Gastrocnemius medialis (tissue), 4 donors: Measurements from ENCODE around the gene TXNDC5. TPM values are rescaled to one million over a fixed set of nuclear protein-coding genes. Genes with fewer than 3 reads are reported as not detected.

ENCODE experiments used
- ATAC-seq, 2 donors: fragments of 150-250 bp; one replicate each; pipeline ENCODE4 v1.9.1; 2016
- DNase-seq, 2 donors: peaks; one replicate each; pipeline ENCODE4 v3.0.0-alpha.2; 2019
- H3K27ac ChIP-seq, 4 donors: fragments of 200-600 bp; sonication (generic); 1 replicate in 1 of 4; 2 replicates in 3 of 4; pipeline ENCODE4 v1.5.1; 2016 to 2018; ENCODE audit warnings: mild to moderate bottlenecking in 2 of 4, moderate library complexity in 1 of 4
- H3K27me3 ChIP-seq, 3 donors: fragments of 200-600 bp; sonication (generic) in 2 of 3; 1 replicate in 1 of 3; 2 replicates in 2 of 3; pipeline versions ENCODE4 v1.5.1 to v1.6.0; 2016 to 2019; ENCODE audit warnings: mild to moderate bottlenecking in 1 of 3, moderate library complexity in 1 of 3
- H3K36me3 ChIP-seq, 2 donors: fragments of 200-600 bp; sonication (generic) in 1 of 2; one replicate each; pipeline ENCODE4 v1.5.1; 2017 to 2018
- H3K4me1 ChIP-seq, 2 donors: fragments of 200-600 bp; sonication (generic) in 1 of 2; one replicate each; pipeline ENCODE4 v1.5.1; 2016 to 2017; ENCODE audit warnings: mild to moderate bottlenecking in 2 of 2
- H3K4me3 ChIP-seq, 4 donors: fragments of 200-600 bp; sonication (generic) in 3 of 4; 1 replicate in 1 of 4; 2 replicates in 3 of 4; pipeline ENCODE4 v1.5.1; 2016 to 2019; ENCODE audit warnings: mild to moderate bottlenecking in 2 of 4
- H3K9me3 ChIP-seq, 3 donors: fragments of 200-600 bp; sonication (generic) in 2 of 3; 1 replicate in 1 of 3; 2 replicates in 2 of 3; pipeline ENCODE4 v1.5.1; 2016 to 2019
- POLR2A ChIP-seq, 2 donors: fragments of 450-650 bp; IDR thresholded peaks; one replicate each; pipeline ENCODE4 v1.6.1; 2017; ENCODE audit warnings: antibody characterized with exemption in 2 of 2, mild to moderate bottlenecking in 2 of 2, moderate library complexity in 2 of 2
- in situ Hi-C, 4 donors: fragments of 200-750 bp; cut with MboI; loops; one replicate each; pipeline versions ENCODE4 v1.15.0 to v1.8.0; 2017; ENCODE audit warnings: low sequenced_read_pairs in 4 of 4
- intact Hi-C: fragments of 100-400 bp; cut with DNase I; formaldehyde crosslinking; loops from one replicate; pipeline ENCODE4 v1.15.1; 2023; ENCODE audit warnings: low total_unique reads
- total RNA-seq, 4 donors: library from RNA; depleted of rRNA; stranded (reverse); fragments of >200 nt; gene quantifications; one replicate each; pipeline versions ENCODE4 v1.1.0 to v1.2.3, GENCODE V29; 2016
- TF ChIP-seq, protein P1 (sequence below), 5 experiments: fragments of 450-650 bp in 3 of 5; fragments of 200-600 bp in 2 of 5; sonication (generic) in 2 of 5; IDR thresholded peaks in 4 of 5; conservative IDR thresholded peaks in 1 of 5; 1 replicate in 4 of 5; 2 replicates in 1 of 5; pipeline ENCODE4 v1.5.1; 2016 to 2019; ENCODE audit warnings: antibody characterized with exemption in 5 of 5, mild to moderate bottlenecking in 3 of 5, moderate library complexity in 3 of 5

Gene TXNDC5
- total RNA-seq, 4 donors from 2014 or later: 29.9 to 43.3 (median 38.8) TPM

DNA sequence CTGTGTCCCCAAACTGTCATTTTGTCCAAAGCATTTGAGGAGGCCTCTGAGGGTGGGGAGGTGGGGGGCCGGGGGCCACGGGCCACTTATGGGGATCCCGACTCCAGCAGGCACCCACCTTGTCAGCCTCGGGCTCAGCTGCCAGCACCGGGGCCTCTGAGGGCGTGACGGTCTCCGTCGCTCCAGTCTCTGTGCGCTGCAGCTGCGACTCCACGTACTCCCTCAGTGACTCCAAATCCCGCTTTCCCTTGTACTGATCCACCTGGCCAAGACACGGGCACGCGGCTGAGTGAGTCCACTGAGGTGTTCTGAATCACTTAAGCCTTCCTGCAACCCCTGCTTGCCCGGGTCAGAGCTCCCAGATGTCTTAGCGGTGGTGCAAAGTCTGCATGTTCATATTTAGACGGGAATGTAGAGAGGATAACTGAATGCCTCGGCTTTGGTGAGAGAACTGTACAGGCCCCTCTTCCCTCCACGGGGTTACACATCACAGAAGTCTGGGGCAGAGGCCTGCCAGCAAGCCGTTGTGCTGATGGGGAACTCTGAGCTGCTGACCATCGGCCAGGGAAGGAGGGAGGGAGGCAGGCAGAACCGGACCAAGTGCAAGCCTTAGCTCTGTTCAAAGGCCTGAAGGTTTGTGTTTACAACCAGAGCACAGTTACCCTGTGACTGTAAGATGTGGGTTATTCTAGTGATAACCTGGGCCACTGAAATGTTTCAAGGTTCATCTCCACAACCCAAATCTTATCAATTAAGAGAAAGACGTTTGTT lies 21.8 kb downstream of the TXNDC5 start:
- H3K27me3 ChIP-seq: no peaks in the 10 kb centered on the region
- peaks cover 0 to 95% of the 10 kb centered on the region in 2 donors for H3K36me3 ChIP-seq
- in situ Hi-C loops: no loop called here
- no peak for DNase-seq
- no peak overlapping the region for H3K4me3 ChIP-seq
- TF ChIP-seq, protein P1, sequence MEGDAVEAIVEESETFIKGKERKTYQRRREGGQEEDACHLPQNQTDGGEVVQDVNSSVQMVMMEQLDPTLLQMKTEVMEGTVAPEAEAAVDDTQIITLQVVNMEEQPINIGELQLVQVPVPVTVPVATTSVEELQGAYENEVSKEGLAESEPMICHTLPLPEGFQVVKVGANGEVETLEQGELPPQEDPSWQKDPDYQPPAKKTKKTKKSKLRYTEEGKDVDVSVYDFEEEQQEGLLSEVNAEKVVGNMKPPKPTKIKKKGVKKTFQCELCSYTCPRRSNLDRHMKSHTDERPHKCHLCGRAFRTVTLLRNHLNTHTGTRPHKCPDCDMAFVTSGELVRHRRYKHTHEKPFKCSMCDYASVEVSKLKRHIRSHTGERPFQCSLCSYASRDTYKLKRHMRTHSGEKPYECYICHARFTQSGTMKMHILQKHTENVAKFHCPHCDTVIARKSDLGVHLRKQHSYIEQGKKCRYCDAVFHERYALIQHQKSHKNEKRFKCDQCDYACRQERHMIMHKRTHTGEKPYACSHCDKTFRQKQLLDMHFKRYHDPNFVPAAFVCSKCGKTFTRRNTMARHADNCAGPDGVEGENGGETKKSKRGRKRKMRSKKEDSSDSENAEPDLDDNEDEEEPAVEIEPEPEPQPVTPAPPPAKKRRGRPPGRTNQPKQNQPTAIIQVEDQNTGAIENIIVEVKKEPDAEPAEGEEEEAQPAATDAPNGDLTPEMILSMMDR (IDR thresholded peaks at IDR 0.05 in 4 of 5, conservative IDR thresholded peaks at IDR 0.05 in 1 of 5): no peak
- TF ChIP-seq POLR2A (IDR thresholded peaks at IDR 0.05): no peak
- no peak overlapping the region for H3K27ac ChIP-seq
- ATAC-seq: no peak
- no peaks in the 10 kb centered on the region for H3K9me3 ChIP-seq
- intact Hi-C loops: no loop called here
- H3K4me1 ChIP-seq: peaks cover 0 to 5% of the 10 kb centered on the region in 2 donors

- intact Hi-C loops (no loop called here), in situ Hi-C loops (no loop called here)
- ATAC-seq (no peak), DNase-seq (no peak)
- TF ChIP-seq, protein P1 (IDR thresholded peaks at IDR 0.05 in 4 of 5, conservative IDR thresholded peaks at IDR 0.05 in 1 of 5): no peak
- TF ChIP-seq POLR2A (IDR thresholded peaks at IDR 0.05): no peak
- H3K4me1 ChIP-seq: no peaks in the 10 kb centered on the region
- no peak overlapping the region for H3K4me3 ChIP-seq
- H3K27ac ChIP-seq: no peak overlapping the region
- peaks cover 5 to 96% of the 10 kb centered on the region in 2 donors for H3K36me3 ChIP-seq
- no peaks in the 10 kb centered on the region for H3K27me3 ChIP-seq
- H3K9me3 ChIP-seq: no peaks in the 10 kb centered on the region
Measured at GRCh38 chr6:7887278-7887991, 23.2 kb downstream of the TXNDC5 start.

- no peak for DNase-seq
- ATAC-seq: no peak
- in situ Hi-C loops (no loop called here), intact Hi-C loops (no loop called here)
- H3K36me3 ChIP-seq: peaks cover 5 to 96% of the 10 kb centered on the region in 2 donors
- TF ChIP-seq POLR2A (IDR thresholded peaks at IDR 0.05): no peak
- TF ChIP-seq, protein P1 (IDR thresholded peaks at IDR 0.05 in 4 of 5, conservative IDR thresholded peaks at IDR 0.05 in 1 of 5): no peak
- H3K27me3 ChIP-seq: no peaks in the 10 kb centered on the region
- H3K4me1 ChIP-seq: no peaks in the 10 kb centered on the region
- no peak overlapping the region for H3K4me3 ChIP-seq
- no peaks in the 10 kb centered on the region for H3K9me3 ChIP-seq
- H3K27ac ChIP-seq: no peak overlapping the region
Measured at GRCh38 chr6:7886132-7886531, 24.5 kb downstream of the TXNDC5 start.

DNA sequence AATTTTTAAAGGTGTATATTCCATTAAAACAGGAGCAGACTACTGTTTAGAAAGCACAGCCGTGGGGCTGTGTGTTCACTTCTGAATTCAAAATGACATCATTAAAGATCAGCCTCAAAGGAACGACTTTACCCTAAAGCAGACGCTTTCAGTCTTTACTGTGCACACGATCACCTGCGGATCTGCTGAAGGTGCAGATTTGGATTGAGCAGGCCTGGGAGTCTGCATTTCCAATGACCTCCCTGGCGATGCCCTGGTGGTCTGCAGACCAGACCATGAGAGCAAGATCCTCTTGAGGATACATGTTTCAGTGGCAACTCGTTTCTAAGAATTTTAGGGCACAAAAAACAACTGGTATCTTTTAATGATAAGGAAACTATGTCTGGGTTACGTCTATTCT lies 27.2 kb downstream of the TXNDC5 start:
- H3K36me3 ChIP-seq: peaks cover 5 to 82% of the 10 kb centered on the region in 2 donors
- intact Hi-C loops (no loop called here), in situ Hi-C loops (no loop called here)

GRCh38 chr6:7882505-7883257 lies 27.9 kb downstream of the TXNDC5 start:
- peaks cover 5 to 75% of the 10 kb centered on the region in 2 donors for H3K36me3 ChIP-seq
- intact Hi-C loops: no loop called here

More for the DNA sequence above, 27.2 kb downstream of the TXNDC5 start:
- TF ChIP-seq POLR2A (IDR thresholded peaks at IDR 0.05): no peak
- Histone ChIP-seq H3K27ac (no peak overlapping the region), H3K9me3 (no peaks in the 10 kb centered on the region), H3K27me3 (no peaks in the 10 kb centered on the region), H3K4me3 (no peak overlapping the region), H3K4me1 (no peaks in the 10 kb centered on the region)
- no peak for DNase-seq
- no peak for ATAC-seq

More at GRCh38 chr6:7882505-7883257, 27.9 kb downstream of the TXNDC5 start:
- TF ChIP-seq, protein P1 (IDR thresholded peaks at IDR 0.05 in 4 of 5, conservative IDR thresholded peaks at IDR 0.05 in 1 of 5): no peak
- no peak for TF ChIP-seq POLR2A (IDR thresholded peaks at IDR 0.05)
- DNase-seq: no peak
- no peak for ATAC-seq
- Histone ChIP-seq H3K27ac (no peak overlapping the region), H3K27me3 (no peaks in the 10 kb centered on the region), H3K4me1 (no peaks in the 10 kb centered on the region), H3K9me3 (no peaks in the 10 kb centered on the region), H3K4me3 (no peak overlapping the region)
- in situ Hi-C loops: no loop called here
